ENCODE data around the gene IGF2BP2.
"Not testable (repeated sequence)": the region's sequence is repeated elsewhere in the genome, so short reads cannot be mapped to it uniquely, and the experiment has no call there.

IGF2BP2 gene

GRCh38 chr3:185825006-185825638 is at the start of gene IGF2BP2:
Gene IGF2BP2, minus strand, starts transcription at chr3:185825042. Its CDS starts 82 bp downstream, at chr3:185824960.
- DNase-seq (ENCODE audit: low read depth in 2 of 2) = peak; percentile 29 to 42

- DNase-seq (ENCODE audit: low read depth in 2 of 2) = no peak
Measured at GRCh38 chr3:185874119-185874518, 49.3 kb upstream of the IGF2BP2 start.

GRCh38 chr3:185867650-185868049 is 42.8 kb upstream of the IGF2BP2 start:
- DNase-seq (ENCODE audit: low read depth in 2 of 2) = no peak

GRCh38 chr3:185866995-185867394 is 42.2 kb upstream of the IGF2BP2 start:
- DNase-seq (ENCODE audit: low read depth in 2 of 2) = no peak

- no peak for DNase-seq (ENCODE audit: low read depth in 2 of 2)
Measured at GRCh38 chr3:185866555-185866954, 41.7 kb upstream of the IGF2BP2 start.

- DNase-seq (ENCODE audit: low read depth in 2 of 2) = no peak
Measured at GRCh38 chr3:185865247-185865646, 40.4 kb upstream of the IGF2BP2 start.

GRCh38 chr3:185864767-185865166 is 39.9 kb upstream of the IGF2BP2 start:
- no peak for DNase-seq (ENCODE audit: low read depth in 2 of 2)

- DNase-seq (ENCODE audit: low read depth in 2 of 2) = no peak
Measured at GRCh38 chr3:185862920-185863319, 38.1 kb upstream of the IGF2BP2 start.

GRCh38 chr3:185859294-185859972 is 34.6 kb upstream of the IGF2BP2 start:
- no peak for DNase-seq (ENCODE audit: low read depth in 2 of 2)

GRCh38 chr3:185858502-185859225 is 33.8 kb upstream of the IGF2BP2 start:
- DNase-seq (ENCODE audit: low read depth in 2 of 2) = no peak

- no peak for DNase-seq (ENCODE audit: low read depth in 2 of 2)
Measured at GRCh38 chr3:185857208-185857607, 32.4 kb upstream of the IGF2BP2 start.

GRCh38 chr3:185856652-185857051 is 31.8 kb upstream of the IGF2BP2 start:
- no peak for DNase-seq (ENCODE audit: low read depth in 2 of 2)

- DNase-seq (ENCODE audit: low read depth in 2 of 2) = not testable (repeated sequence)
Measured at GRCh38 chr3:185853771-185854170, 28.9 kb upstream of the IGF2BP2 start.

- DNase-seq (ENCODE audit: low read depth in 2 of 2) = no peak
Measured at GRCh38 chr3:185852635-185853034, 27.8 kb upstream of the IGF2BP2 start.

- DNase-seq (ENCODE audit: low read depth in 2 of 2) = no peak
Measured at GRCh38 chr3:185851959-185852358, 27.1 kb upstream of the IGF2BP2 start.

GRCh38 chr3:185851046-185851445 is 26.2 kb upstream of the IGF2BP2 start:
- DNase-seq (ENCODE audit: low read depth in 2 of 2) = no peak

- DNase-seq (ENCODE audit: low read depth in 2 of 2) = no peak
Measured at GRCh38 chr3:185847506-185847905, 22.7 kb upstream of the IGF2BP2 start.

GRCh38 chr3:185846037-185846436 is 21.2 kb upstream of the IGF2BP2 start:
- no peak for DNase-seq (ENCODE audit: low read depth in 2 of 2)

- no peak for DNase-seq (ENCODE audit: low read depth in 2 of 2)
Measured at GRCh38 chr3:185844051-185844450, 19.2 kb upstream of the IGF2BP2 start.

- DNase-seq (ENCODE audit: low read depth in 2 of 2) = no peak
Measured at GRCh38 chr3:185843635-185844034, 18.8 kb upstream of the IGF2BP2 start.

GRCh38 chr3:185843126-185843525 is 18.3 kb upstream of the IGF2BP2 start:
- DNase-seq (ENCODE audit: low read depth in 2 of 2) = no peak

GRCh38 chr3:185842241-185842640 is 17.4 kb upstream of the IGF2BP2 start:
- DNase-seq (ENCODE audit: low read depth in 2 of 2) = no peak
